ENCODE measurements around the gene GSTM5.
"Not testable (repeated sequence)": the region's sequence is repeated elsewhere in the genome, so short reads cannot be mapped to it uniquely, and the experiment has no call there.

GSTM5 gene

DNA sequence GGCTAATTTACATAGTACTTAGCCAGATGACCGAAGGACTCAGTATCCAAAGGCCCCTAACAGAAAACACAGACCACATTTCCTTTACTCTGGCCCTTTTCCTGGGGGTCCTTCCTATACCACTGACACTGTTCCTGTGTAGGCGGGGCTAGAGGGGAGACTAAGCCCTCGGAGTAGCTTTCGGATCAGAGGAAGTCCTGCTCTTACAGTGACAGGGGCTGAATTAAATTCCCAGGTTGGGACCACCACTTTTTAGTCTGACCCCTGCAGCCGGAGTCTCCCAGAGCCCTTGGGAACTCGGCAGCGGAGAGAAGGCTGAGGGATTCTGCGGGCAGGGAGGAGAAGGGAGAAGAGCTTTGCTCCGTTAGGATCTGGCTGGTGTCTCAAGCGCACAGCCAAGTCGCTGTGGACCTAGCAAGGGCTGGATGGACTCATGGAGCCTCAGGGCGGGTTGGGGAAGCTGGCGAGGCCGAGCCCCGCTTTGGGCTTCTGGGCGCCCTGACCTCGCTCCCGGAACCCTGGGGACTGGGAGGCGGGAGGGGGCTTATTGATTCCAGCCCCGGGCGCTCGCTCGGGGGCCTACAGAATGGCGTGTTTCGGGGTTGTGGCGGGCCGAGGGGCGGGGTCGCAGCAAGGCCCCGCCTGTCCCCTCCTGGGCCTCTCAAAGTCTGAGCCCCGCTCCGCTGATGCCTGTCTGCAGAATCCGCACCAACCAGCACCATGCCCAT is at the start of gene GSTM5:
Gene GSTM5 (plus strand): TSS at position 659 of the 728 bp plus-strand sequence. CDS start 62 bp downstream, at position 721.
- DNase-seq: not testable (repeated sequence)

DNA sequence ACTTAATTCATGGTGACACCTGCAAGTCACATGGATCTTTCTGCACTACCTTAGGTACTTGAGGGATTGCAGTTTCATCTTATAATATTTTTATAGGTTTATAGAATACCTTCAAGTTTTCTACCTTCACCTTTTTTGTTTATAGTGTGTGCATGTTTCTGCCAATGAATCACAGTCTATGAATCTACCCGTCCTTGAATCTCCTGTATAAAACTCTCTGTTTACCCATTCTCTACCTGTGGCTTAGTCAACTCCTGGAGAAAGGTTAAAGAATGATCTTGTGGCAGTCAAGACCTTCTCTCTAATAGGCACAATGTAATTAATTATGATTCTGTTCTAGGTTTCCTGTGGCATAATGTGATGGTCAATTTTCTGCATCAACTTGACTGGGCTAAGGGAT is 47.4 kb upstream of the GSTM5 start:
- DNase-seq: no peak

DNA sequence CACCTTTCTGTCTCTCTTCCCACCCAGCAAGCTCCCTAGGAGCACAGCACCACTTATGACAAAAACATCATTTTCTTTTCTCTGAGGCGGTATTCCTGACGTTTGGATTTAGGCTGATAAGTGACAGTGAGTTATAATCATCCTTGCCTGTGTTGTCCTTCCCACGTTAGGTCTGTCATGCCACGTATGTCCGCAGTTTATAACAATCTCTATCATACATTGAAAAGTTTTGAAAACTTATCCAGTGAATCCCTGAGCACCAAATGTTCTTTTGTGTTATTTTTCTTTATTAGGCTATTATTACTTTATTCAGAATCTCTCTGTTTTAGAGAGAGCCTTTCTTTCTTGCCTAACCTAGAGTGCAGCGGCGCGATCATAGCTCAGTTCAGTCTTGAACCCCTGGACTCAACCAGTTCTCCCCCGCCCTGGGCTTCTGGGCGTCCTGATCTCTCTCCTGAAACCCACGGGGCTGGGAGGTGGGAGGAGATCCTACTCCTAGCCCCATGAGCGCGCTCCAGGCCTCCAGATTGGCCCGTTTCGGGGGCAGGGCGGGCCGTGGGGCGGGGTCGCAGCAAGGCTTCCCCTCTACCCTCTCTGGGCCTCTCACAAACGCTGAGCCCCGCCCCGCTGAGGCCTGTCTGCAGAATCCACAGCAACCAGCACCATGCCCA is 44.5 kb upstream of the GSTM5 start, which contains the start of gene GSTM2:
Gene GSTM2 (plus strand): TSS at position 606 of the 671 bp plus-strand sequence. CDS start 59 bp downstream, at position 665.
- no peak for DNase-seq

DNA sequence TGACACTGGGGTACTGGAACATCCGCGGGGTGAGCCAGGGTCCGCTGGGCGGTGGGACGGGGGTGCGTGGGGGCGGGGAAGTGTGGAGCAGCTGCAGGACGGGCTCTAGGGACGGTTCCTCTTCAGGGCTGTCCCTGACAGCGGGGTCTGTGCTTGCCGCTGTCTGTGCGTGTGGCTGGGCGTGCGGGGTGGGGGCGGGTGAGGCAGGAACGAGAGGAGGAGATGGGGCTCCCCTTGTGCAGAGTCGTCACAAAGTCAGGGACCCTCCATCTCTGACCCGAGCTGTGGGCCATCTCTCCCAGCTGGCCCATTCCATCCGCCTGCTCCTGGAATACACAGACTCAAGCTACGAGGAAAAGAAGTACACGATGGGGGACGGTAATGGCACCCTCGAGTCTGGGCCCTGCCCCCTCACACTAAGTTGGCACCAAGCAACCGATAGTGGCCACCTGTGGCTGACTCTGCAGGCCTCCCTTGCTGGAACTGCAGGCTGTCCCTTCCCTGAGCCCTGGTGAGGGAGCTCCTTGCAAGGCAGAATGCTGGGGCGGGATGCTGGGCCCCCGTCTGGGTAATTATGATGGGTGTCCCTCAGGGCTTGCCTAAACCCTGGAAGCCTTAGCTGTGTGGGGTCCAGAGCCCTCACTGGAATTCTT is 43.8 kb upstream of the GSTM5 start:
- no peak for DNase-seq

DNA sequence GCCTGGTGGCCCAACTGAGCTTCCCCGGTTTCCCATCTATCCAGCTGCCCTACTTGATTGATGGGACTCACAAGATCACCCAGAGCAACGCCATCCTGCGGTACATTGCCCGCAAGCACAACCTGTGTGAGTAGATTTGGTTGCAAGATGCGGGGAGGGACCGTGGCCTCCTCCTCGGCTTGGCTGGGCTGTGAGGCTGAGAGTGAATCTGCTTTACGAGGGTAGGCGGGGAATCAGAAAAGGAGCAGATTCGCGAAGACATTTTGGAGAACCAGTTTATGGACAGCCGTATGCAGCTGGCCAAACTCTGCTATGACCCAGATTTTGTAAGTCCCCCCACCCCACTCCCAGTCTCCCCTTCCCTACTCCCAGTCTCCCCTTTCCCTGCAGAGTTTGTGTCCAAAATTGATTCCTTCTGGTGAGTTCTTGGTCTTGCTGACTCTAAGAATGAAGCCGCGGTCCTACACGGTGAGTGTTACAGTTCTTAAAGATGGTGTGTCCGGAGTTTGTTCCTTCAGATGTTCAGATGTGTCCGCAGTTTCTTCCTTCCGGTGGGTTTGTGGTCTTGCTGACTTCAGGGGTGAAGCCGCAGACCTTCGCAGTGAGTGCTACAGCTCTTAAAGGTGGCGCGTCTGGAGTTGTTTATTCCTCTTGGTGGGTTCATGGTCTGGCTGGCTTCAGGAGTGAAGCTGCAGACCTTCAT is 42.7 kb upstream of the GSTM5 start:
- no peak for DNase-seq

DNA sequence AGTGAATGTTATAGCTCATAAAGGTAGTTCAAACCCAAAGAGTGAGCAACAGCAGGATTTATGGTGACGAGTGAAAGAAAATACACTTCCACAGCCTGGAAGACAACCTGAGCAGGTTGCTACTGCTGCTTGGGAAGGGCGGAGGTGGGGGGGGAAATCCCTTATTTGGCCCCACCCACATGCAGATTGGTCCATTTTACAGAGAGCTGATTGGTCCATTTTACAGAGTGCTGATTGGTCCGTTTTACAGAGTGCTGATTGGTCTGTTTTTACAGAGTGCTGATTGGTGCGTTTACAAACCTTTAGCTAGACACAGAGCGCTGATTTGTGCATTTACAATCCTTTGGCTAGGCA is 42.1 kb upstream of the GSTM5 start:
- DNase-seq: not testable (repeated sequence)

DNA sequence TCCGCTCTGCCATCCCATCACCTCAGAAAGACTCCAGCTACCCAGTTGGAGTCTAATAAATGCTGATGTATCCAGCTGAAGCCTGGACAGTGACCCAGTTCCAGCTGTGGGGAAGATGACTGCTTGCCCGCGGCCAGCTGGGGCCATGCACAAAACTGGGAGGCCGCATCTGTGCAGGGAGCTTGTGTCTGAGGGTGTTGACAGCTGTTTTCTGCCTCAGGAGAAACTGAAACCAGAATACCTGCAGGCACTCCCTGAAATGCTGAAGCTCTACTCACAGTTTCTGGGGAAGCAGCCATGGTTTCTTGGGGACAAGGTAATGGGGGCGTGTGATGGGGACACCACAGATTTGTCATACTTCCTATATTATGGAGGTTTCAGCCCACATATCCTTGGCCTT is 41.0 kb upstream of the GSTM5 start:
- no peak for DNase-seq

DNA sequence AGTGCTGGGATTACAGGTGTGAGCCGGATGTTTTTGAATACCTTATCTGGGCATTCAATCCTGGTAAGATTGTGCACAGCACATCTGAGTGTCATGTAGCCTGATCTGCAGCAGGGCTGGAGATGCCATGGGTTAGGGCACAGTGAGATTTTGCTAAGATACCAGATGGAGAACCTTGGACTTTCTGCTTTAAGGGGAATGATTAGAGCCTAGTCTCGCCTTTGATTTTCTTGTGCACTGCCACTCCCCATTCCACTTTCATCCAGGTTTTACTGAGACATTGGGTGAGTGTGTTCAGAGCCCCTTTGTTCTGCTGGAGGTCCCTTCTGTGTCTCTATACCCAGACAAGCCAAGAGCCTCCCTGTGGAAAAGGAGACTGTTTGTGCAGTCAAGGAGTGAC is 38.2 kb upstream of the GSTM5 start:
- DNase-seq: not testable (repeated sequence)

DNA sequence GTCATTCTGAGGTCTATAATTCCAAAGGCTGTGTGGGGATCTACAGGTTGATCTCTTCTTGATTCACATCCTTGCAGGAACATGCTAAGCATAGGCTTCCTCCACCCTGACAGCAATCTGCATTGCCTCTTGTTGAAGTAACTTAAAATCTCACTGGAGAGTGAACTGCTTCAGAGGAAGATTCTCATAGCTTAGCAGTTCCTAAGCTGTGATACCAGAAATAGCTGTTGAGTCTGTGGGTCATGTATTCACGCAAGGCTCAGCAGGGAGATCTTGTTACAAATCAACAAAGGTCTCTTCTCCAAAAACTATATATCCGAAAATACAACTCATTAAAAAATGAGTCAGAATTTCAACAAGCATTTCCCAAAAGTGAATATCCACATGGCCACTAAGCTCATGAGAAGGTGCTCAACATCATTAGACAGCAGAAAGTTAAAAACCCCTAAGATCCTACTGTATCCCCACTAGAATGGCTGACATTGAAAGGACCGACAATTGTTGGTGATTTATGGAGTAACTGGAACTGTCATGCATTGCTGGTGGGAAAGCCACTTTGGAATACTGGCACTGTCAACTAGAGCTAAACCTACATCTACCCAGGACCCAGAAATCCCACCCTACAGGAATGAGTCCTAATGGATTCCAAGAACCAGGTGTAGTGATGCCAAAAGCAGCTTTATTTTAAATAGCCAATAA is 35.2 kb upstream of the GSTM5 start:
- not testable (repeated sequence) for DNase-seq

DNA sequence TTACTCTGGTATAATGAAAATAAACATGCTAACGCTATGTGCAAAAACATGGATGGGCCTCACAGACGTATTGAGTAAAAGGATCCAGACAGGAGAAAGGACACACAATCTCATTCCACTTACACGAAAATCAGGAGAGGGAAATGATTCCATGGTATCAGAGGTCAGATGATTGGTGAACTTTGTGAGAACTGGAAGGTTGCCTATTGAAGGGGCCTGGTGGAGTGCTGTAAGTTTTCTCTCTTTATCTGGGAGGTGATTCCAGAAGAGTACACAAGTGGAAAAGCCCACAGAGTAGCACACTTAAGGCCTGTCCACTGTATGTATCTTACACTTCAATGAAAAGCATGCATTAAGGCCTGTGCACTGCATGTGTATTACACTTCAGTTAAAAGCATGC is 34.6 kb upstream of the GSTM5 start:
- DNase-seq: no peak

DNA sequence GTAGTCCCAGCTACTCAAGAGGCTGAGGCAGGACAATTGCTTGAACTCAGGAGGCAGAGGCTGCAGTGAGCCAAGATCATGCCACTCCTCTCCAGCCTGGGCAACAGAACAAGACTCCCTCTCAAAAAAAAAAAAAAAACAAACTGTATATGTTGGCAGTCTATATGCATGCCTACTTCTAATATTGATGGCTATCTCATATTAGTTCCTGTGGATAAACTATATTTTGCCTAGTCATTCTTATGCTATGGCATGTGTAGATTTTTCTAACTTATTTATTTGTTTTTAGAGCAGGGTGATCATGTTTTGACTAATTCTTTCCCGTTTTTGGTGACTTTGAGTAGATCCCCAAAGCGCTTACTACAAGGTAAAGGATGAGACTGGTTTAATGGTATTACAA is 33.4 kb upstream of the GSTM5 start:
- not testable (repeated sequence) for DNase-seq

DNA sequence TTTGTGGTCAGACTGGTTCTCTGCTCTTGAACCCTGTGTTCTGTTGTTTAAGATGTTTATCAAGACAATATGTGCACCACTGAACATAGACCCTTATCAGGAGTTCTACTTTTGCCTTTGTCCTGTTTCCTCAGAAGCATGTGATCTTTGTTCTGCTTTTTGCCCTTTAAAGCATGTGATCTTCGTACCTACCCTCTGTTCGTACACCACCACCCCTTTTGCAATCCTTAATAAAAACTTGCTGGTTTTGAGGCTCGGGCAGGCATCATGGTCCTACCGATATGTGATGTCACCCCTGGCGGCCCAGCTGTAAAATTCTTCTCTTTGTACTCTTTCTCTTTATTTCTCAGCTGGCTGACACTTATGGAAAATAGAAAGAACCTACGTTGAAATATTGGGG is 27.3 kb upstream of the GSTM5 start:
- not testable (repeated sequence) for DNase-seq

DNA sequence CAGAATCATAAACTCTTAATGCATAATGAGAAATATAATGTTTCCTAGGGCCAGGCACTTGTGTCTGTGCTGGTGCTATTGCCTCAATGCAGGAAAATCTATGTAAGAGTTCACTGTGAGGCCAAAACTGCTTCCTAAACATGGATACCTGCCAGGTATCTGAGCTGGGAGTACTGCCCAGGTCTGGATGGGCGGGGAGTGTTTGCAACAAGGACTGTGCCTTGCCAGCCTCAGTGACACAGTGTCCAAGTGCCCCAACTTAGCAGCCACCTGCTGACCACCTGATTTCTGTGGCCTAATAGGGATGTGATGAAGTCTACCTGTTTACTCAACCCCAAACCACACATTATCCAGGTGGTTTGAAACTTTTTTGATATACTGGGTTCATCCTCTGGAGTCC is 26.7 kb upstream of the GSTM5 start:
- DNase-seq: not testable (repeated sequence)

DNA sequence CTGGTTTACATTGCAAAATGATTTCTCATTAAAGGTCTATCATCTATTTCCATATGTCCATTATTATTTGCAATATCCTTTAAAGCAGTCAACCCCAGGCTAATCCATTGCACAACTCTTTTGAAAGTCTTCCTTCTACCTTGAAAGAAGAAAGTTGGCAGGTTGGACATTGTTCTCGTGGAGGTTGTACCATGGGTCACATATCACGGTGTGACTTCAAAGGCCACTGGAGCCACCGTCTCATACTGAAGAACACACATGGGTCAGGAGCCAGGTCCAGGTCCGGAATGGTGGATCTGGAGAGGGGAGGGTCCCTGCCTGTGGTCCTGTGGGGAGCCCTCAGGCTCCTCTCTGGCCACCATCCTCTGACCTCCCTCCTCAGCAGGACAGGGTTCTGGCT is 26.2 kb upstream of the GSTM5 start:
- DNase-seq: not testable (repeated sequence)

DNA sequence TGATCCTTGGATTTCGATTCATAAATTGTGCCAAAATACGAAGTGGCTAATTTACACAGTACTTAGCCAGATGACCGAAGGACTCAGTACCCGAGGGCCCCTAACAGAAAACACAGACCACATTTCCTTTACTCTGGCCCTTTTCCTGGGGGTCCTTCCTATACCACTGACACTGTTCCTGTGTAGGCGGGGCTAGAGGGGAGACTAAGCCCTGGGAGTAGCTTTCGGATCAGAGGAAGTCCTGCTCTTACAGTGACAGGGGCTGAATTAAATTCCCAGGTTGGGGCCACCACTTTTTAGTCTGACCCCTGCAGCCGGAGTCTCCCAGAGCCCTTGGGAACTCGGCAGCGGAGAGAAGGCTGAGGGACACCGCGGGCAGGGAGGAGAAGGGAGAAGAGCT is 24.9 kb upstream of the GSTM5 start:
- not testable (repeated sequence) for DNase-seq

DNA sequence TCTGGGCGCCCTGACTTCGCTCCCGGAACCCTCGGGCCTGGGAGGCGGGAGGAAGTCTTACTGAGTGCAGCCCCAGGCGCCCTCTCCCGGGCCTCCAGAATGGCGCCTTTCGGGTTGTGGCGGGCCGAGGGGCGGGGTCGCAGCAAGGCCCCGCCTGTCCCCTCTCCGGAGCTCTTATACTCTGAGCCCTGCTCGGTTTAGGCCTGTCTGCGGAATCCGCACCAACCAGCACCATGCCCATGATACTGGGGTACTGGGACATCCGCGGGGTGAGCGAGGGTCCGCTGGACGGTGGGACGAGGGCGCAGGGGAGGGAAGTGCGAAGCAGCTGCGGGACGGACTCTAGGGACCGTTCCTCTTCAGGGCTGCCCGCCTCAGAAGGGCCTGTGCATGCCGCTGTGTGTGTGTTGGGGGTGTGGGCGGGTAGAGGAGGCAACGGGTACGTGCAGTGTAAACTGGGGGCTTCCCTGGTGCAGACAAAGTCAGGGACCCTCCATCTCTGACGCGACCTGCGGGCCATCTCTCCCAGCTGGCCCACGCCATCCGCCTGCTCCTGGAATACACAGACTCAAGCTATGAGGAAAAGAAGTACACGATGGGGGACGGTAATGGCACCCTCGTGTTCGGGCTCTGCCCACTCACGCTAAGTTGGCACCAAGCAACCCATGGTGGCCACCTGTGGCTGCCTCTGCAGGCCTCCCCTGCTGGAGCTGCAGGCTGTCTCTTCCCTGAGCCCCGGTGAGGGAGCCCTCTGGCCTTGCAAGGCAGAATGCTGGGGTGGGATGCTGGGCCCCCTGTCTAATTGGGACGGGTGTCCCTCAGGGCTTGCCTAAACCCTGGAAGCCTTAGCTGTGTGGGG is 24.2 kb upstream of the GSTM5 start, which contains the start of gene GSTM1:
Gene GSTM1 (plus strand): TSS at position 177 of the 859 bp plus-strand sequence. CDS start 57 bp downstream, at position 234.
- no peak for DNase-seq

DNA sequence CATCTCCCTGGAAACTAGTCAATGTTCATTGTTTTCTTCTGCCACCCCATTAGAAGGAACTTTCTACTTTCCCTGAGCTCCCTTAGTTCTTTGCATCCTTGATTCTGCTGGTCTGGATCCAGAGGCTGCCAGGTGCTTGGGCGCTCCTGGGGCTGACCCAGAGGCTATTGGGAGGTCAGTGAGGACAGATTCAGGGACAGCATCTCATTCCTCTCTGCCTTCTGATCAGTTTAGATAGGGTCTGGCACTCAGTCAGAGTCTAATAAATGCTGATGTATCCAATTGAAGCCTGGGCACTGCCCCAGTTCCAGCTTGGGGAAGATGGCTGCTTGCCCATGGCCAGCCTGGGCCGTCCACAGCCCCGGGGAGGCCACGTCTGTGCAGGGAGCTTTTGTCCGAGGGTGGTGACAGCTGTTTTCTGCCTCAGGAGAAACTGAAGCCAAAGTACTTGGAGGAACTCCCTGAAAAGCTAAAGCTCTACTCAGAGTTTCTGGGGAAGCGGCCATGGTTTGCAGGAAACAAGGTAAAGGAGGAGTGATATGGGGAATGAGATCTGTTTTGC is 22.1 kb upstream of the GSTM5 start:
- no peak for DNase-seq

DNA sequence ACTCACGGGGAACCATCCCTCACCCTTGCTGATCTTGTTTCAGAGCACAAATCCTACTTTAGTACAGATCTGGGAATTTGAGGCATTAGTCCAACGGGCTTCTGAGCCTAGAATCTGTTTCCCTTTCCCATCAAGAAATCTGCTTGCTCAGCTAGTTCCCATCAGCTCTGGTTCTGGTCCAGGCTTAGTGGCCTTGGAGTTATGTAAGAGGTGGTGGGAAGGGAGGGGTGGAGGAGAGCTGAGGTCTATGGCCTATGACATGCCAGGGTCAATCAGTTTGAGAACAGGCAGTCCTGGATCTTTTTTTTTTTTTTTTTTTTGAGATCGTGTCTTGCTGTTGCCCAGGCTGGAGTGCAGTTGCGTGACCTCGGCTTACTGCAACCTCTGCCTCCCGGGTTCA is 20.3 kb upstream of the GSTM5 start:
- no peak for DNase-seq

DNA sequence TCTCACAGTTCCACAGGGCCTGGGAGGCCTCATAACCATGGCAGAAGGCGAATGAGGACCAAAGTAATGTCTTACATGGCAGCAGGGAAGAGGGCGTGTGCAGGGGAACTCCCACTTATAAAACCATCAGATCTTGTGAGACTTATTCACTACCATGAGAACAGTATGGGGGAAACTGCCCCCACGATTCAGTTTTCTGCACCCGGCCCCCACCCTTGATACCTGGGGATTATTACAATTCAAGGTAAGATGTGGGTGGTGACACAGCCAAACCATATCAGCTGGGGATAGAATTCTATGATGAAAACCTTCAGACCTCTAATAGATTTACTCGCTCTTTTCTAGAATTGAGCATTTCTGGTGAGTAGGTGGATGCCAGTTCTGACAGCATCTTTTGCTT is 17.7 kb upstream of the GSTM5 start:
- DNase-seq: not testable (repeated sequence)

DNA sequence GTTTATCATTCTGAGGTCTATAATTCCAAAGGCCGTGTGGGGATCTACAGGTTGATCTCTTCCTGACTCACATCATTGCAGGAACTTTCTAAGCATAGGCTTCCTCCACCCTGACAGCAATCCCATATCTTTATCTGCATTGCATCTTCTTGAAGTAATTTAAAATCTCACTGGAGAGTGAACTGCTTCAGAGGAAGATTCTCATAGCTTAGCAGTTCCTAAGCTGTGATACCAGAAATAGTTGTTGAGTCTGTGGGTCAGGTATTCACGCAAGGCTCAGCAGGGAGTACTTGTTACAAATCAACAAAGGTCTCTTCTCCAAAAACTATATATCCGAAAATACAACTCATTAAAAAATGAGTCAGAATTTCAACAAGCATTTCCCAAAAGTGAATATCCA is 16.9 kb upstream of the GSTM5 start:
- not testable (repeated sequence) for DNase-seq

DNA sequence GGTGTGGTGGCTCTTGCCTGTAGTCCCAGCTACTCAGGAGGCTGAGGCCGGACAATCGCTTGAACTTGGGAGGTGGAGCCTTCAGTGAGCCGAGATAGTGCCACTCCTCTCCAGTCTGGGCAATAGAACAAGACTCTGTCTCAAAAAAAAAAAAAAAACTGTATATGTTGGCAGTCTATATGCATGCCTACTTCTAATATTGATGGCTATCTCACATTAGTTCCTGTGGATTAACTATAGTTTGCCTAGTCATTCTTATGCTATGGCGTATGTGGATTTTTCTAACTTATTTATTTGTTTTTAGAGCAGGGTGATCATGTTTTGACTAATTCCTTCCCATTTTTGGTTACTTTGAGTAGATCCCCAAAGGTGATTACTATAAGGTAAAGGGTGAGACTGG is 15.0 kb upstream of the GSTM5 start:
- DNase-seq: no peak
